CD4-positive, alpha-beta T cell treated with Interleukin-15 for 4 hours (primary cell): ENCODE results near the gene CCDC78.

Source experiments
- DNase-seq: peaks from one replicate; pipeline ENCODE4 v3.0.0-alpha.2; 2020; ENCODE audit warnings: low spot score

Gene CCDC78

DNA sequence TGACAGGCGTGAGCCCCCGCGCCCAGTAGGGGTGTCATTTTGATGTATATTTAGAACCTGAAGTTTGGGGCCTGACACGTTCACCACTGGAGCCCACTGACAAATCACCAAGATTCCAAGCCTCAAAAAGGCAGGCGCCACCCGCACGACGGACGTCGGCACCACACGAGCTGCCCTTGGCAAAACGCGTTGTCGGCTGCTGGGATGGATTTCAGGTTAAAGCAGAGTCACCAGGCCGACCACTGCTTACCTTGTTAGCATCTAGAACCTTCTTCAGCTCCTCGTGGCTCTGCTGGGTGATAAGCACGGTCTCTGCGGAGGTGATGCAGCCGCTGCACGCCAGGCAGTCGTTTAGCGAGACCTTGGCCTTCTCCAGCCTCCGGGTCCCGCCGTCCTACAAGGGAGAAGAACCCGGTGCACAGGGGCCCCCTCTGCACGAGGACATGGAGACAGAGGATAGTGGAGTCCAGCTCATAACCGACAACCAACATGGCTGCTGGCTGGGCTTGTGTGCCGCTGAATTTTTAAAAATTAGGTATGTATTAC is 10.8 kb upstream of the CCDC78 start:
- DNase-seq: no peak

DNA sequence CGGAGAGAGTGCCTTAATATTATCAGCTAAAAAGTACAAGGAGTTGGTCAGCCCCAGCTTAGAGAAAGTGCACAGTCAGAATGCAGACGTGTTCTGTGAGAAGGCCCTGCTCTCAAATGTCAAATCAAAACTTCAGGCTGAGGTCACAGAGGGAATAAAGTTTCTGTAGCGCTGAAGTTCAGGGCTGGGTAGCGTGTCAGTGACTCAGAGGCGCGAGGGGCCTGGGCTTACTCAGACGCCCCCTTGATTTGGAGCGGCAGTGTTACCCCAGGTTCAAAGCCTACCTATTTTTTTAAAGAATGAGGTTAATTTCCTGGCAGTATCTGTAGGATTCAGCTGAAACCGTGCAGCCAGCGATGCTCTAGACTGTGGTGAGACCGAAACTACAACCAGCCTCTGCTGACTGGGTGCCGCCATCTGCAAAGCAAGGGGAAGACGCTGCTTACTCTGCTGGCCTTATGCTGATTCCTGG is 9.8 kb upstream of the CCDC78 start:
- no peak for DNase-seq

DNA sequence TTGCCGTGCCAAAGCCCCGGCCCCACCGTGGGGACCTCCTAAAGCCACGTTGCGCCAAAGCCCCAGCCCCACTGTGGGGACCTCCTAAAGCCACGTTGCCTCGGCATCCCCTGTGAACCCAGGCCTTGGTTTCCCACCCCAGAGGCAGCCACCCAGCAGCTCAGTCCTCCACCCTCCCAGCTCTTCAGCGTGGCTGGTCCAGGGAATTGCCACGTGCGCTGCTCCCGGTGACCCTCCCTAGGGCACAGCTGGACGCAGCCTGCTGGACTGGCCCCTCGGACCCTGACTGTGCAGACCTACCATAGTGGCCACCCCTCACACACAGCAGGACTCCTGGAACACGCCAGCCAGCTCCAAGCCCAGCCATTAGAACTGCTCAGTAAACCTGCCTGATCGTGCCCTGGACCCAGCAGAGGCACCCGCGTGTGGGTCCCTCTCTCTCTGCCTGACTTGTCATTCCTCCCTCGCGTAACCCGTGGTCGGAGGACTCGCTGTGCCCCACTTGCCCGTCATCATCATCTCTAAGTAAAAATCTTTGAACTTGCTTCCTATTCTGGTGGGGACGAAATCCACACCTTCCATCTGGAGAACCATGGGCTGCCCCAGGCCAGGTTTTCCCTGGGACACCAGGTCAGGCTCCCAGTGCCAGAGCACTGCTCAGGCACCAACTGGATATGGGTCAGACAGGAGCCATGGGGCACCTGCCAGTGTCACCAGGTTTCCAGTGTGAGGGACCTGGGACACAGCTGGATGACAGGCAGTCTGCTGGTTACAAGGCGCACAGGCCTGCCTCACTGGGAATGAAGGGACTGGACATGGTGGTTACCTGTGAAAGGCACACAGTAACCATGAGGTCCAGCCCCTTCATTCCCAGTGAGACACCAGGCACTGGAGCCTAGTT is 9.0 kb upstream of the CCDC78 start:
- DNase-seq: no peak

DNA sequence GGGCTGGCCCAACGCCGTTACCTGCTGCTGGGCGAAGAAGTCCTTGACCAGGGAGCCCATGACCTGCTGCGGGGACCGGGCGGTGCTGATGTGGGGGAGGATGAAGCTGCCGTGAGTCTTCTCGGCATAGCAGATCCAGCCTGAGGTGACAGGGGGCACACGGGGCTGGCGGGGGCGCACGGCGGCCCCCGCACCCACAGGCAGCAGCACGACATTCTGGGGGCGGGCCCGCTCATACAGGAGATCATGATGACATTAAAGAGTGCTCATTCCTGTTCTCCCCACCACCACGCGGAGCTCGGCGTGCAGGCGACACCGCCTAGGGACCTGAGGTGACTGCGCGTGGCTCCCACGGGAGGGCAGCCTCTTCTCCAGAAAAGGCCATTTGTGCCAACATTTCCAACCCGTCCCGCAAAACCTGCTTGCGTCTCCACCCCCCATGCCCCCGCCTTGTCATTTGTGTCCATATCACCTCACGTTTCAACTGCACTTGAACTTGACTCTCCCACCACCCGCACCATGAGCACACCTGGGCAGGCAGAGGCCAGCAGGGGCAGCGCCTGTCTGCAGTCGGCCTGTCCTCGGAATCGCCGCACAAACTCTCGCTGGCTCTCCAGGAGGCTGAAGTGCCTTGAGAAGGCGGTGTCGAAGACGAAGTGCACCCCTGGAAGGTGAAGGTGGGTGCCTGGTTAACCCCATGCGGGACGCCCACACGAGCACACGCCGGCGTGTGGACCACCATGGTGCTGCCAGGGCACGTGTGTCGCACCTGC is 8.2 kb upstream of the CCDC78 start:
- DNase-seq: no peak

DNA sequence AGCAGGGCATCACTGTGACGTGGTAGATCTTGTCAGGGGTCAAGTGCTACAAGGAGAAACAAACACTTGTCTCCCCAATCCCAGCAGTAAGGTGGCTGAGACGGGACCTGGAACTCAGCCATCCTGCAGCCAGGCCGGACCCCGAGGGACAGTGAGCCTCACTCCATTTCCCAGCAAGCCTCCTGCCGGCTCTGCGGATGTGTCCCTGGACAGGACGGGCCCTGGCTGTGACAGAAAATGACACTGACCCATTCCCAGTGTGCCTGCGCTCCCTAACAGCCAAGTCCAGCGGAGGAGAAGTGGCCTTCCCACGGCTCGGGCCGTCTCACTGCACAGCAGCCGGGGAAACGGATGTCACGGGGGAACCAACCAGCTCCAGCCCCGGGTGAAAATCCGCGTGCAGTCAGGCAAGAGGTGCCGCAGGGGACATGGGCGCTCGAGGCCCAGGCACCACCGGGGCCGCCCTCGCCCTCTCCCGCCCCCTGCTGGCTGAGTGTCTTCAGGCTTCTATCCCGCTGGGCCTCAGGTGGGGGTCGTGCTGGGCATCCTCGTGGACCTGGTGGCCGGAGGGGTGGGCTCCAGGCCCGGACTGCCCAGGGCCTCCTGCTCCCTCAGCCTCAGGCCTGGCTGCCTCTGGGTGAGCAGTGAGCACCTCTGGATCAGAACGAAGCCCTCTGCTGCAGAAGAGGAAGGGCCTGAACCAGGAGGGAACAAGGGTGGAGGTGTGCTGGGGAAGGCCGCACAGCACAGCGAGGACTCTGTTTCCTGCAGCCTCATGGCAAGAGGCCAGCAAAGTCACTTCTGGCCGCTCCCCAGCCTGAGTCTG is 7.4 kb upstream of the CCDC78 start:
- no peak for DNase-seq

DNA sequence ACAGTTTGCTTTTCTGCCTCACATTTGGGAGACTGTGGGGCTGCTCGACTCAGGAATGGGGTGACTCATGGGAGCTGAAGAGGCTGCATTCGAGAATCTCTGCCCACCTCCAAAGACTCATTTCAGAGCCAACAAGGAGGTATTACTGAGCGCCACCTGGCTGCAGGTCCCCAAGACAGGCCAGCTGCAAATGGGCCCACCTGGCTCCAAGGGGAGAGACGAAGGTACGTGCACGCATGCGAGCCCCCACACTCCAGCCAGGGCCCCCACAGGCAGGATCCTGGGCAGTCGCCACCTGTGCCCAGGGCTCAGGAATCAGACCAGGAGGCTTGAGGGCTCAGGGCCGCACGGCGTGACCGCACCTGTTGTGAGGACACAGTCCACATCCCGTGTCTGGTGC is 6.7 kb upstream of the CCDC78 start:
- DNase-seq: no peak

DNA sequence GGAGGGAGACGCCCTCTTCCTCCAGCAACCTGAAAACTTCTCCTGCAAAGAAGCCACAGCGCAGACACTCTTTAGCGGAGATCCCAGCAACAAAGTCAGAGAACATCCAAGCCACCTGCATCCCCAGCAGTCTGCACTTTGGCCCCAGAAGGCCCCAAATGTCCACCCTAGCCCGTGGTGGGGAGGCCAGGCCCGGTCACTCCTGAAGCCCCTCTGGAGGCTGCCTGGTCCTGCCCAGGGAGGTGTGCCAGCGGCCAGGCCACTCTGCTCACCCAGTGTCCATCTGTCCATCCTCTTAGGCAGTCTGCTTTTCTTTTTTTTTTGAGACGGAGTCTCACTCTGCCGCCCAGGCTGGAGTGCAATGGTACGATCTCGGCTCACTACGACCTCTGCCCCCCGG is 6.1 kb upstream of the CCDC78 start:
- no peak for DNase-seq

DNA sequence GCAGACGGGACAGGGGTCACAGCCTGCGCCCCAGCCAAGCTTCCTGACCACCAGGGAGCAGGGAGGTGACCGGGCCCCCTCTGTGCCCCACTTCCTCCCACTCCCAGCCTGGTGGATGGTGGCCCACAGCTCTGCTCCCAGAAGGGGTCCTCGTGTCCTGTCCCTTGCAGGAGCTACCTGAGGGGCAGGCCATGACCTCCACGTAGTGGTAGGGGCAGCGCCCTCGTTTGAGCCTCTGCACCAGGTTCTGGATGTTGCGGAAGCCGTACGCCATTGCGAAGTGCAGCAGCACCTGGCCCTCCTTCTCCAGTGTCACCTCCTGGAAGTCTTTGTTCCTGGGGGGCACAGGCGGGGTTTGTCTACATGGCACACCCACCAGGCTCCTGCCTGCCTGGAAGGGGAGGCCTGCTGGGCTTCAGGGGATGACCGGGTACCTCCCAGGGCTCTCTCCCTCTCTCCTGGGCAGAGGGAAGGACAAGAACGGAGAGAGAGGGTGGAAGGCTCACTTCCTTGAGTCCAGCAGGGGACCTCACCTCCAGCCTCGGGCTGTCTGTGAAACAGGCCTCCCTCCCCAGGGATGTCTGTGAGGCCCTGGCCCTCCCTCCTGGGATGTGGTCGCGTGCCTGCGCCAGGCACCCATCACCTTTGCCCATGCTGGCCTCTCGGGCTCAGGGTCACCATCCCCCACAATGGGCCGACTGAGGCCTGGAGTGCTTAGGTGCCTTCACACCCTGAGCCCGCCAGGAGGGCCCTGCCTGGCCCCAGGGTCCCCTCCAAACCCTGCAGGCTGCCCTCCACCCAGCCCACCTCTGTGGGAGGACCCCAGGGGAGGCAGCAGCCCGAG is 4.6 kb upstream of the CCDC78 start:
- no peak for DNase-seq

DNA sequence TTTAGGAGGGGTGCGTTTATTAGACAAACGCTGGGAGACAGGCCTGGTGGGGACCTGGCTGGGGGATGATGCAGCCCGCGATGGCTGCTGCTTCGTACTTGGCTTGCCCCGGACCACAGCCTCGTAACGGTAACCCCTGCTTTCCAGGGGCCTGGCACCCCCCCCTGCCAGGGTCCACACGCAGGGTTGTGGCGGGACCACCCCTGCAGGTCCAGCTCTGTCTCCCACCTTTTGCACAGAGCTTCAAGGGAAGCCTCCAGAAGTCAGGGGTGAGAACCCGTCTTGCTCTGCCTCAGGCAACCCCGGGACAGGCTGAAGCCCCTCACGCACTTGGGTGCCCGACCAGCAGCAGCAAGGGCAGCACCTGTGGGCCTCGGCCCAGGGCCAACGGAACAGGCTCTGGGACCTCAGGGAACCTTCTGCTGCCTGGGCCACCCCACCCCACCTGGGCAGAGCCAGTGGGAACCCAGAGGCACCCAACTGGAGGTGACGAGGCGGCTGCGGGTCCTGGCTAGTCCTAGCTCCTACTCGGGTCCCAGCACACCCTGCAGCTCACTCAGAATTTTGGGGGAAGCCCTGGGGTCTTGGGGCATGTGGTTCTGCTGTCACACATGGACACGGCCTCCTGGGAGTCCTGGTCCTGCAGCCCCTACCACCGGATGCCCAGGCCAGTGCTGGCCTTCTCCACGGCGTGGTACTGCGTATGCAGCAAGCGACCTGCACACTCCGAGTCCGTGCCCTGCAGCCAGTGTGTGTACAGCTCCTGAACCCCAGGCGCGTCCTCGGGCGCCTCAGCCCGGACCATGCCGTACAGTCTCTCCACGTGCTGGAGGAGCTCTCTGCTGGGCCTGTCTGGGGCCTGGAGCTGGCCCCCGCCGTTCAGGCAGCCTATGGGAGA is 3.8 kb upstream of the CCDC78 start:
- DNase-seq: no peak

DNA sequence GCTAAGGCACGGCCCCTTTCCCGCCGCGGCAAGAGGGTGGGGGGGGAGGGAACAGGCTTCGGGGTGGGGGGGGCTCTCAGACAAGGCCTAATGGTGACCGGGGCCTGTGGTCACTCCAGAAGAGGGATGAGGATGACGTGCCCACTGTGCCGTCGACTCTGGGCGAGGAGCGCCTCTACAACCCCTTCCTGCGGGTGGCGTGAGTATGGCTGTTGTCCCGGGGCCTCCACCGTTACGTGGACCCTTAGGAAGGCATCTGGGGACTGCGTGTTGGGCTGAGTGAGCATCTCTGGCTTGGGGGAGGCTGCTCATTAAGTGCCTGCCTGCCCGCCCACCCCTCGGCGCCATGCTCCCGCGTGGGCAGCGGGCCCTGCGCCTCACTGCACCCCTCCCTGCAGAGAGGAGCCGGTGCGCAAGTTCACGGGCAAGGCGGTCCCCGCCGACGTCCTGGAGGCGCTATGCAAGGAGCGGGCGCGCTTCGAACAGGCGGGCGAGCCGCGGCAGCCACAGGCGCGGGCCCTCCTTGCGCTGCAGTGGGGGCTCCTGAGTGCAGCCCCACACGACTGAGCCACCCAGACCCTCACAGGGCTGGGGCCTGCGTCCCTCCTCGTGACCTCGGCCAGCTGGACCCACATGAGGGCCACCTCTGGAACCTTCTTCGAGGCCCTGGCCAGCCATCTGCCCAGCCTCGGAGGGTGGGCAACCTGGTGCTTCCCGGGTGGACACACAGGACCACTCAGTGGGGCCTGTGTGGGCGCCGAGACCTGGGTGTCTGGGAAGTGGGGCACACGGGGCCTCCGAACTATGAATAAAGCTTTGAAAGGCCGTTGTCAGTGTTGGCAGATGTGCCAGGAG is 2.9 kb upstream of the CCDC78 start:
- no peak for DNase-seq

DNA sequence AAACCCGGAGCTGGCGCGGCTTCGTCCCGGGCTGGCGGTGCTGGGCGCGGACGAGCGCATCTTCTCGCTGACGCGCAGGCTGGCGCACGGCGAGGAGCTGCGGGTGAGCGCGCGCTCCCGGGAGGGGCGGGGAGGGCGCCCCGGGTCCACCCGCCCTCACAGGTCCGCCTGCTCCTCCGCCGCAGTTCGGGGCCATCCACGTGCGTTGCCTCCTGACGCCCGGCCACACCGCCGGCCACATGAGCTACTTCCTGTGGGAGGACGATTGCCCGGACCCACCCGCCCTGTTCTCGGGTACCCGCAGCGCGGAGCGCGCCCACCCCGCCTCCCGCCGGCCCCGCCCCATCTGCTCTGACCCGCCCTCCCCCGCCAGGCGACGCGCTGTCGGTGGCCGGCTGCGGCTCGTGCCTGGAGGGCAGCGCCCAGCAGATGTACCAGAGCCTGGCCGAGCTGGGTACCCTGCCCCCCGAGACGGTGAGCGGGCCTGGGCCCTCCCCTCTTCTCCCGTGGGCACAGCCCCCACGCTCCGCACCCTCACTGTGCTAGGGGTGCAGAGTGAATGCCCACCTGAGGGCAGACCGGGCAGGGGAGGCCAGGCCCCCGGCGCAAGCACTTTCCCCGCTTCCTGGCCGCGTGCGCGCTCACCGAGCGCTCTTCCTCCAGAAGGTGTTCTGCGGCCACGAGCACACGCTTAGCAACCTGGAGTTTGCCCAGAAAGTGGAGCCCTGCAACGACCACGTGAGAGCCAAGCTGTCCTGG is 2.1 kb upstream of the CCDC78 start:
- peak; percentile 50 for DNase-seq

DNA sequence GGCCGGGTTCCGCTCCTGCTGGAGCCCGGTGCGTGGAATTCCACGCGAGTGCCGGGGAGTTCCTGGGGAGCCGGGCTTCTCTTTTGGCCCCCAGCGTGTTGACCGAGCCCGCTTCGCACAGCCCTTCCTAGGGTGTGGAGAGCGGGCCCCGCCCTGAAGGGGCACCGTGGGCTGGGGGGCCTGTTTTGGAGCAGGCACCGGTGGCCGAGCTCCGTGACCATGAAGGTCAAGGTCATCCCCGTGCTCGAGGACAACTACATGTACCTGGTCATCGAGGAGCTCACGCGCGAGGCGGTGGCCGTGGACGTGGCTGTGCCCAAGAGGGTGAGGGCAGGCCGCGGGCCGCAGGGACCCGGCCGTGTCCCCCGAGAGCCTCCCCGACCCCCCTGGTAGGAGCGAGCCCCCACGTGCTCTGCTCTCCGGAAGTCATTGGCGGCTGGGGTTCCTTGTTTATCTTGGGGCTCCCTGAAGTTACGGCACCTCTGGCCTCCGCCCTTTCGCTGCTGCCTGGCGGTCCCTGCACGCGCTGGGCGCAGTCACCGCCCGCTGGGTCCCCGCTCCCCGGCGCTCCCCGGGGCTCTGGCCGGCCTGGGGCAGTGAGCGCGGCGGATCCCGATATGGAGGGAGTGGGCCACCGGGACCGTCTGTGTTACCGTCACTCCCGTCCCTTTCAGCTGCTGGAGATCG is 1.2 kb upstream of the CCDC78 start:
- DNase-seq: no peak

DNA sequence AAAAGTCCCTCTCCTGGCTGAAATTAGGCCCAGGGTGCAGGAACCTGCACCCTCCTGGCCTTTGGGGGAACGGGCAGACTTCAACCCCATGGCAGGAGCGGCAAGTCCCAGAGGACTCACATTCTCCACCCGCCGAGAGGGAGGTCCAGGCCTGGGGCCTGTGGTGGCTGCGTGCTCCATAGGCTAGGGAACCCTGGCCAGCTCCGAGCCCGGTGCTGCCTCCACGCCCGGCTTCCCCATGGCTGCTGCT is 130 bp downstream of the CCDC78 start:
- DNase-seq: no peak

DNA sequence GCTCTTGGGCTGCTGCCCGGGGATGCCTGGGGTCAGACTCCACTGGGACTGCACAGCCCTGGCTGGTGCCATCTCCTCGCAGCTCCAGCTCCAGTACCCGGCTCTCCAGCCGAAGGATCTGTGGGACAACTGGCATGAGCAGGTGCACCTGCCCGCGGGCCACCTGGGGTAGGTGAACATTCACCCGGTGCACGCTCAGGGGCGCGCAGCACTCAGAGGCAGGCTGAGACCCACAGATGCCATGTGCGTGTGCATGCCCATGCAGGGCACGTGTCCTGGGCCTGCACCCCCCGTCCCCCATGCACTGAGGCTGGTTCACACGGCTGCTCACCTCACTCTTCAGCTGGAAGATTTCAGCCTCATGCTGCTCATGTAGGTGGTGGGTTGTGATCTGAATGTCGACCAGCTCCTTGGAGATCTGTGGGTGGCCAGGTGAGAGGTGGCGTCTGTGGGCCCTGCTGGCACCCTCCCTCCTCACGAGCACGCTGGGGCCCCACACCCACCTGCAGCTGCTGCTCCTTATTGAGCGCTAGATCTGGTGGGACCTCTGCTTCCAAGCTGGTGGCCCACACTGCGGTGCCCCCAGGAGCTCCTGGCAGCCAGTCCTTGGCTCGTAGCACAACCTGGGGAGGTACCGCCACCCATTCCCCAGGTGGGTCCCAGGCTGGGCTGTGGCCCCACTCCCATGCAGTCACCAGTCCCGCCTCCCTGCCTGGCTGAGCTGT is 618 bp downstream of the CCDC78 start:
- no peak for DNase-seq

DNA sequence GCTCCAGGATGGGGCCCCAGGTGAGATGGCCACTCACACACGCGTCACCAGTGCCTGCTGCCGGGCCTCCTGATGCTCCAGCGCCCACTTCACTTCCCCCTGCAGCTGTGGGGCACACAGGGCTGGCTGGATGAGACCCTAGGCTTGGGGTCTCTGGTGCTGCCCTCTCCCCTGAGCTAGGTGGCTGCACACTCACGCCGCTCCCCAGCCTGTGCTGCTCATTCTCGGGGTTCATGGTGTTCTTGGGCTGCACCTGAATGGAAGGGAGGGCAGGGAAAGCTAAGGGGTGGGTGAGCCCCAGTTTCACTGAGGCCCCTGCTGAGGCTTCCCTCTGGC is 1.2 kb downstream of the CCDC78 start:
- DNase-seq: no peak

DNA sequence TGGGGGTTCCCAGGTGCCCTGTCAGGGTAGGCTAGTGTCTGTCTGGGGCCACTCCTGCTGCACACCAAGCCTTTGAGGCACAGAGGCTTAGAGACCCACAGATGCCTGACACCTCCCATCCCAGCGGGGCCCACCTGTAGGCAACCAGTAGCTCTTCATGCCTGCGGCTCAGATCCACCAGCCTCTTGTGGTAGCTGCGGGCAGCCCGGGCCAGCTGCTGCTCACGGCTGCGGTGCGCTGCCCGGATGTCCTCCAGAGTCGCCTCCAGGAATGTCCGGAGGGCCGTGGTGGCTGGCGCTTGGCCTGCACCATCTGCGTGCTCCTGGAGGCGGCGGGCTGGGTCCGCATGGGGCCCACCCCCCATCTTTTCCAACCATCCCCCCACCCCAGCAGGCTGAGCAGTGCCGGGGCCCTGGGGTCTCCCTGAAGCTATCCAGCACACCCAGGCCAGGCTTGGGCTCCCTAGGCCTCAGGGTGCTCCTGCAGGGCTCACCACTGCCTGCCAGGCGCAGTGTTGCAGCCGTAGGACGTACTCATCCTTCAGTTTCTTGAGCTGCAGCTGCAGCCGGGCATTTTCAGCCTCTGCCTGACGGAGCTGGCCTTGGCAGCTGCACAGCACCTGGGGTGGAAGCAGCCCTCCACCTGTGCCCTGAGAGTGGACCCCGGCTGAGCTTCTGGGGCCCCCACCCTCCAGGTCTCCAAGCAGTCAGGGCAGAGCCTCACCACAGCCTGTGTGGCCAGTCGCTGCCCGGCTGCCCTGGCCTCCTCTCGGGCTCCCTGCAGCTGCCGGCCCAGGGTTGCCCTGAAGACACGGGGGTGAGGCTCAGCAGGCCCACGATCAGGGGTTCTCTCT is 1.8 kb downstream of the CCDC78 start:
- no peak for DNase-seq

DNA sequence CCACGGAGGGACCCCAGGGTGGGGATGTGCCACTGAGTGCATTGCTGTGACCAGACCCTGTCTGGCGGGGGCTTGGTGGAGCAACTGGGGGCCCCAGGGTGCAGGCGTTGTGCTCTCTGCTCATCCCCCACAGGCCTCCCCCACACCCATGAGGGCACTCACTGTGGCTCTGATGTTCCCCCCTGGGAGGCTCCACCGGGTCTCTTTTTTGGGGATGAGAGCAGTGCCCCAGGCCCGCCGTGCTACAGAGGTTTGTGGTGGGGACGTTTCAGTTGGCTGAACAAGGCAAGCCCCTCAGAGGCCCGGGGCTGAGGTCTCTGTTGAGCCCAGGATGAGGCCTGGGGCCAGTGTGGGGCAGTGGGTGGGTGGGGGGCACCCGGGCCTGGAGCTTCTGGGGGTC is 2.5 kb downstream of the CCDC78 start:
- no peak for DNase-seq
